ENCODE data around the gene RARG.

- no peak for TF ChIP-seq POLR2A (IDR thresholded peaks at IDR 0.05)
- no peak for TF ChIP-seq CTCF (IDR thresholded peaks at IDR 0.05)
These were observed 50.1 kb downstream of the RARG start for GRCh38 chr12:53181935-53182334.

Measured in transverse colon (tissue), 3 donors.